ENCODE measurements around the gene TMTC1.

Gene TMTC1

DNA sequence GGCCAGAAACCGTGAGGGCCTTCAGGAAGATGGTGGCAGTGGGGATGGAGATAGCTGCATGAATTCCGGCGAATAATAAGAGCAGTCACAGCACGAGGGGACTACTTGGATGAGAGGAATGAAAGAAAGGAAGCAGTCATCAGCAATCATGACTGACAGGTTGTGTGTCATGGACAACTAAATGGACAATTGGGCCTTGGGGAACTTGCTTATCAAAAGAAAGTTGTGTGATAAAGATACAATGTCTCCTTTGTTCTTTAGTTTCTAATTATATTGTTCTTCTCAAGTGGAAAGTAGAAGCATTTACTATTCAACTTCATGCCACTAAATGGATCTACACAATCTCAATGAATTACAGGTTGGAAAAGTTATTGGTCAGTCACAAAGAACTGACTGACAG, 130.5 kb downstream of the TMTC1 start:
- no peak overlapping the region for H3K4me3 ChIP-seq (ENCODE audit: low read depth, low read length)
- TF ChIP-seq, protein P1, sequence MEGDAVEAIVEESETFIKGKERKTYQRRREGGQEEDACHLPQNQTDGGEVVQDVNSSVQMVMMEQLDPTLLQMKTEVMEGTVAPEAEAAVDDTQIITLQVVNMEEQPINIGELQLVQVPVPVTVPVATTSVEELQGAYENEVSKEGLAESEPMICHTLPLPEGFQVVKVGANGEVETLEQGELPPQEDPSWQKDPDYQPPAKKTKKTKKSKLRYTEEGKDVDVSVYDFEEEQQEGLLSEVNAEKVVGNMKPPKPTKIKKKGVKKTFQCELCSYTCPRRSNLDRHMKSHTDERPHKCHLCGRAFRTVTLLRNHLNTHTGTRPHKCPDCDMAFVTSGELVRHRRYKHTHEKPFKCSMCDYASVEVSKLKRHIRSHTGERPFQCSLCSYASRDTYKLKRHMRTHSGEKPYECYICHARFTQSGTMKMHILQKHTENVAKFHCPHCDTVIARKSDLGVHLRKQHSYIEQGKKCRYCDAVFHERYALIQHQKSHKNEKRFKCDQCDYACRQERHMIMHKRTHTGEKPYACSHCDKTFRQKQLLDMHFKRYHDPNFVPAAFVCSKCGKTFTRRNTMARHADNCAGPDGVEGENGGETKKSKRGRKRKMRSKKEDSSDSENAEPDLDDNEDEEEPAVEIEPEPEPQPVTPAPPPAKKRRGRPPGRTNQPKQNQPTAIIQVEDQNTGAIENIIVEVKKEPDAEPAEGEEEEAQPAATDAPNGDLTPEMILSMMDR (IDR thresholded peaks at IDR 0.05; ENCODE audit: control insufficient read depth, extremely low read depth, insufficient read depth), result no peak
- no peak for DNase-seq (ENCODE audit: low read depth)

DNA sequence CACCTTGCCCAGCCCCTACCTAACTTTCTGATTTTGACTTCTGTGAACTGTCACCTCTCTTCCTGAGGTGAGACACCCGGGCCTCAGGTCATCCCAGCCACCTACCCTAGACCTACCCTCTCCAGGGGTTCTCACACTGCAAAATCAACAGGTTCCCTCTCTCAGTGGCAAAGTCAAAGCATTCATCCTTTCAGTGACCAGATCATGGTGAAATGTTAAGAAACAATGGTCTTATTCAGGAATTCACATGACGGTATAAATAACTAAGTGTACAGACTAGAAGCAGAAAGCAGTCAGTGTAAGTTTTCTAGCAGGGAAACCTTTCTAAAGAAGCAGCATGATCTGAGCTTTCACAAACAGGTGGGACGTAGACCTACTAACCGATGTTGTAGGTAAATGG, 133.4 kb downstream of the TMTC1 start:
- H3K4me3 ChIP-seq (ENCODE audit: low read depth, low read length), result no peak overlapping the region
- DNase-seq (ENCODE audit: low read depth), result no peak
- TF ChIP-seq, protein P1 (IDR thresholded peaks at IDR 0.05; ENCODE audit: control insufficient read depth, extremely low read depth, insufficient read depth), result no peak

DNA sequence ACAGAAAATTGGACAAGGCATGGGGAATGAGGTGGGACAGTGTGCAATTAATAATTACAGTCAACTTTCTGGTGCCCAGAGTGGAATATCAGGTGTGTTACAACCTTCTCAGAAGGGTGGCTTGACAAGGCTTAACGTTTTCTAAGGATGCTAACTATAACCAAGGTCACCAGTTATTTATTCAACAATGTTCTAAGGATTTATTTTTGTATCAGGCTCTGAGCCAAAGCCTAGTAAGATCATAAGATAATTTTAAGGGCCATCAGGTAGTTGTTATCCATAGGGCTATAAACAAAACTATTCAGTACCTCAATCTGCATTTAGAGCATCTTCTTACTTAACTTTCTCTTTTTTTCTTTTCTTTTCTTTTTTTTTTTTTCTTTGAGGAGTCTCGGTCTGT, 134.0 kb downstream of the TMTC1 start:
- H3K4me3 ChIP-seq (ENCODE audit: low read depth, low read length), result no peak overlapping the region
- TF ChIP-seq, protein P1 (IDR thresholded peaks at IDR 0.05; ENCODE audit: control insufficient read depth, extremely low read depth, insufficient read depth), result no peak
- no peak for DNase-seq (ENCODE audit: low read depth)

DNA sequence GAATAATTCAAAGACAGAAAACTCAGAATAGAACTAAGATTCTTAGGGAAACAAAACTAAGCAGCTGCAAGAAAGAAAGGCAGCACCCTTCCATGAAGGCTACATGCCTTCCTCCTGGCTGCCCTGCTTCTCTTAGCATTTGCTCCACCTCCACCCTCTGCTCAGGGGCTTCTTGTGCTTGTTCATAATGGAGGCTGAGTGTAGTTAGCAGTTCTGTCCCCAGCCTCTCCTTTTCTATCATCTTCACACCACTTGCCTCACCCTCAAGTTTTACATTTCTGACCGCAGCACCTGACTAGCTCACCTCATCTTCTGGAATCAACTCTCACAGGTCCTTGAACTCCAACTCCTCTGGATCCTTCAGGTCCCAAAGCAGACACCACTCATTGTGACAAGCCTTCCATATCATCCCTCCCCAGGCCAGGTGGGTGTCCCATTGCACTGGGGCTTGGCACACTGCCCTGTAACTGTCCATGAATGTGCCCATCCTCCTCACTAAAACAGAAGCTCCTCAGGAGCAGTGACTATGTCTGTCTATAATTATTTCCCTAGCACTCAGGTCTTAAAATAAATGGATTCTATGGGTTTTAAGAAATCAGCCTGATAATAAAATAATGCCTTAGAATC, 139.1 kb downstream of the TMTC1 start:
- TF ChIP-seq, protein P1 (IDR thresholded peaks at IDR 0.05; ENCODE audit: control insufficient read depth, extremely low read depth, insufficient read depth), result no peak
- no peak overlapping the region for H3K4me3 ChIP-seq (ENCODE audit: low read depth, low read length)
- DNase-seq (ENCODE audit: low read depth), result no peak

DNA sequence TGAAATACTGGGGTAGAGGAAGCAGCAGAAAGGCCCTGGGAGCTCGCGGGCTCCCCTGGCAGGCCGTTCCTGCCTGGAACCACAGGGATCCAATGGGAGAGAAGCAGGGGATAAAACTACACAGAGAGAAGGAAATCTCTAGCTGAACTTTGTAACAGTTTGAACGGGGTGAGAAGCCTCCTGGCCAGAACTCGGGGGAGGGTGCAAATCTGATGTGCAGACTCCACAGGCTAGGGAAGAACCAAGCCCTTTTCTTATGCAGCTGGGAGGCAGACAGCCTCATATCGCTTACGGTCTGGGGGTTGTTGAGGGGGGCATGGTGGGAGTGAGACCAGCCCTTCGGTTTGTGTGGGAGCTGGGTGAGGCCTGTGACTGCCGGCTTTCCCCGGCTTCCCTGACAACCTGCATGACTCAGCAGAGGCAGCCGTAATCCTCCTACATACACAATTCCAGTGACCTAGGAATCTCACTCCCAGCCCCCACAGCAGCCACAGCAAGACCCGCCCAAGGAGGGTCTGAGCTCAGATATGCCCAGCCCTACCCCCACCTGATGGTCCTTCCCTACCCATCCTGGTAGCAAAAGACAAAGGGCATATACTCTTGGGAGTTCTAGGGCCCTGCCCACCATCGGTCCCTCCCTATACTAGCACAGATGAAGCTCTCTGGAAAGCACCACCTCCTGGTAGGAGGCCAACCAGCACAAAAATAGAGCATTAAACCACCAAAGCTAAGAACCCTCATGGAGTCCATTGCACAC, 143.0 kb downstream of the TMTC1 start:
- H3K4me3 ChIP-seq (ENCODE audit: low read depth, low read length), result no peak overlapping the region
- TF ChIP-seq, protein P1 (IDR thresholded peaks at IDR 0.05; ENCODE audit: control insufficient read depth, extremely low read depth, insufficient read depth), result no peak
- DNase-seq (ENCODE audit: low read depth), result no peak

DNA sequence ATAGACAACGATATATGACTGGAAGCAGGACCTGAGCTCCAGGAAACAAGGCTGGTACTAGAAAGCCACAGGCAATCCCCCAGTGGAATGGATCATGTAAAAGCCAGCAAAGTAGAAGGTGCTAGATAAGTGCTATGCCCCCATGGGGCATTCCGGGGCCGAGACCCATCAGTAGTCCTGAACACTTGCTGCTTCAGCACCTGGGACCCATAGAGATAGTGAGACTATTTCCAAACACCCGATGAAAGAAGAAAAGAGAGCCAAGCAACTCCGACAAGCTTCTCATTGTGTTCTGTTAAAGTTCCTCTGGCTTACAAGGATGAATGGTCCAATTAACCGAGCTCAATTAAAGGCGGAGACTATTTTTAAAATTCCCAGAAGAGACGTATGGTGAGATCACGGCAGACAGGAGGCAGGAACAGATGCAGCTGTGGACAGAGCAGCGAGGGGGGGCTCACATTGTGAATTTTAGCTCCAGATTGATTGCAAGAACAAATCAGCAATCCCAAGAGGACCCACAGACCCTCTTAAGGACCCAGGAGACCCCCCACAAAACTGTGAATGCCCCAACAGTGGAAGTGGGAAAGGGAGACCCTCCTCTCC, 143.7 kb downstream of the TMTC1 start:
- TF ChIP-seq, protein P1 (IDR thresholded peaks at IDR 0.05; ENCODE audit: control insufficient read depth, extremely low read depth, insufficient read depth), result no peak
- no peak for DNase-seq (ENCODE audit: low read depth)
- H3K4me3 ChIP-seq (ENCODE audit: low read depth, low read length), result no peak overlapping the region

Measured in LNCaP clone FGC (cell line).